Uterus (tissue), 2 donors: Measurements from ENCODE around the gene ATPAF1.

Source experiments
- POLR2A ChIP-seq, 2 donors: fragments of 450-650 bp; IDR thresholded peaks; one replicate each; pipeline ENCODE4 v1.6.1; 2016; ENCODE audit warnings: antibody characterized with exemption in 2 of 2, mild to moderate bottlenecking in 1 of 2, moderate library complexity in 1 of 2
- TF ChIP-seq, protein P1 (sequence below), 4 experiments: fragments of 200-600 bp in 2 of 4; fragments of 450-650 bp in 2 of 4; sonication (generic) in 2 of 4; IDR thresholded peaks; one replicate each; pipeline ENCODE4 v1.5.1; 2016 to 2019; ENCODE audit warnings: antibody characterized with exemption in 4 of 4, mild to moderate bottlenecking in 2 of 4, moderate library complexity in 1 of 4

DNA sequence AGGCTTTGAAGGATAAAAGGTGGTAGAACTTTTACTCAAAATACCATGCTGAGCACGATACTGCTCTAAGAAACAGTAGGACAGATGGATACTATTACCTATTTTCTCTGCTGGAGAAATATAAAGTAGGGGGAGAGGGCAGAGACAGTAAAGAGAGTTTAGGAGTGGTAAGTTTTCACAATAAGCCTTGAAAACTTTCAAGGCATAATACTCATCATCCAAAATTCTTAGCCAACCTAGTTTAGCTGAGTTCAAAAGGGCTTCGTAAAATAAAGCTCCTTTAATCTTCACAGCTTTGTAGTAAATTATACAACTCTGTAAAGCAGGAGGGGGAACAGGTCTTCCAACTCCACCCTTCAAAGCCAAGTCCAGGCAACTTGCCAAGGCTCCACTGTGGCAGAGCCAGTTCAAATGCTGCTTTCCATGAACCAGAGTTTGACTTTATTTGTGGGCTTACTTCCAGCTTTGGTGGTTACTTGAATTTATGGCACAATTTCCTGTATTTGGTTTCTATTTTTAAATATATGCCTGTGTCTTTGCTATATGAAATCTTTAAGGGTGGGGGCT lies 19.0 kb upstream of the ATPAF1 start:
- TF ChIP-seq, protein P1, sequence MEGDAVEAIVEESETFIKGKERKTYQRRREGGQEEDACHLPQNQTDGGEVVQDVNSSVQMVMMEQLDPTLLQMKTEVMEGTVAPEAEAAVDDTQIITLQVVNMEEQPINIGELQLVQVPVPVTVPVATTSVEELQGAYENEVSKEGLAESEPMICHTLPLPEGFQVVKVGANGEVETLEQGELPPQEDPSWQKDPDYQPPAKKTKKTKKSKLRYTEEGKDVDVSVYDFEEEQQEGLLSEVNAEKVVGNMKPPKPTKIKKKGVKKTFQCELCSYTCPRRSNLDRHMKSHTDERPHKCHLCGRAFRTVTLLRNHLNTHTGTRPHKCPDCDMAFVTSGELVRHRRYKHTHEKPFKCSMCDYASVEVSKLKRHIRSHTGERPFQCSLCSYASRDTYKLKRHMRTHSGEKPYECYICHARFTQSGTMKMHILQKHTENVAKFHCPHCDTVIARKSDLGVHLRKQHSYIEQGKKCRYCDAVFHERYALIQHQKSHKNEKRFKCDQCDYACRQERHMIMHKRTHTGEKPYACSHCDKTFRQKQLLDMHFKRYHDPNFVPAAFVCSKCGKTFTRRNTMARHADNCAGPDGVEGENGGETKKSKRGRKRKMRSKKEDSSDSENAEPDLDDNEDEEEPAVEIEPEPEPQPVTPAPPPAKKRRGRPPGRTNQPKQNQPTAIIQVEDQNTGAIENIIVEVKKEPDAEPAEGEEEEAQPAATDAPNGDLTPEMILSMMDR (IDR thresholded peaks at IDR 0.05) = no peak
- TF ChIP-seq POLR2A (IDR thresholded peaks at IDR 0.05) = no peak
